HEK293 (cell line): ENCODE results near the gene TRPV6.

ENCODE experiments used
- CTCF ChIA-PET: fragments of 350-600 bp; formaldehyde crosslinking; extraction: SDS; loops from one replicate; lab custom pipeline; 2021; ENCODE audit warnings: antibody characterized with exemption; lab: Yijun Ruan, JAX
- POLR2A ChIA-PET: fragments of 300-600 bp; formaldehyde crosslinking; extraction: SDS; loops from one replicate; lab custom pipeline; 2020; ENCODE audit warnings: antibody characterized with exemption, inconsistent platforms; lab: Yijun Ruan, JAX
- H3K27ac ChIP-seq: fragments of 200-500 bp; sonication (Bioruptor generic); 2 replicates; pipeline ENCODE4 v1.5.1; 2014; ENCODE audit warnings: low read depth, low read length, control low read depth, inconsistent platforms; ENCODE audit errors: extremely low read depth
- H3K36me3 ChIP-seq, 2 experiments: fragments of 200-500 bp in 1 of 2; sonication (Bioruptor generic) in 1 of 2; 1 replicate in 1 of 2; 2 replicates in 1 of 2; pipeline ENCODE4 v1.5.1; 2014 to 2017; ENCODE audit warnings: inconsistent platforms in 2 of 2, low read length in 2 of 2; ENCODE audit not compliant: control insufficient read depth in 2 of 2, insufficient read depth in 1 of 2
- H3K4me1 ChIP-seq: fragments of 200-500 bp; sonication (Bioruptor generic); 2 replicates; pipeline ENCODE4 v1.5.1; 2014; ENCODE audit warnings: mild to moderate bottlenecking, low read length, inconsistent platforms; ENCODE audit not compliant: control insufficient read depth, insufficient read depth
- H3K4me3 ChIP-seq: 2 replicates; pipeline ENCODE4 v1.5.1; 2011; ENCODE audit warnings: low read depth, mild to moderate bottlenecking, control low read depth, low read length, moderate library complexity
- H3K9me3 ChIP-seq: fragments of 200-500 bp; sonication (Bioruptor generic); 2 replicates; pipeline ENCODE4 v1.5.1; 2014; ENCODE audit warnings: low read depth, low read length, inconsistent platforms; ENCODE audit not compliant: control insufficient read depth, insufficient read depth
- HOXA7 ChIP-seq: sonication (generic); formaldehyde crosslinking; IDR thresholded peaks from 2 replicates; pipeline ENCODE4 v1.8.1; 2022; ENCODE audit warnings: missing genetic modification reagents, borderline replicate concordance
- KLF1 ChIP-seq: fragments of 450-650 bp; formaldehyde crosslinking; IDR thresholded peaks from 2 replicates; pipeline ENCODE4 v1.5.1; 2016; ENCODE audit warnings: missing biosample characterization, missing genetic modification characterization
- OSR2 ChIP-seq: fragments of 450-650 bp; formaldehyde crosslinking; IDR thresholded peaks from 2 replicates; pipeline ENCODE4 v1.5.1; 2016; ENCODE audit warnings: missing biosample characterization, missing genetic modification characterization
- SCRT1 ChIP-seq: fragments of 450-650 bp; formaldehyde crosslinking; IDR thresholded peaks from 2 replicates; pipeline ENCODE4 v1.5.1; 2016; ENCODE audit warnings: missing biosample characterization, missing genetic modification characterization, borderline replicate concordance
- SETDB1 ChIP-seq: IDR thresholded peaks from one replicate; pipeline ENCODE4 v1.6.1; 2017; ENCODE audit warnings: mild to moderate bottlenecking, low read length, moderate library complexity, mixed read lengths; ENCODE audit not compliant: insufficient read length
- TRIM28 ChIP-seq: IDR thresholded peaks from 2 replicates; pipeline ENCODE4 v1.6.1; 2011; ENCODE audit warnings: low read length, control low read depth, borderline replicate concordance
- ZNF114 ChIP-seq: fragments of 450-650 bp; formaldehyde crosslinking; IDR thresholded peaks from 2 replicates; pipeline ENCODE4 v1.5.0; 2017; ENCODE audit warnings: missing biosample characterization, missing genetic modification characterization
- ZNF138 ChIP-seq: fragments of 450-650 bp; formaldehyde crosslinking; IDR thresholded peaks from 2 replicates; pipeline ENCODE4 v1.5.1; 2016; ENCODE audit warnings: missing biosample characterization, missing genetic modification characterization, borderline replicate concordance
- ZNF140 ChIP-seq: fragments of 450-650 bp; formaldehyde crosslinking; IDR thresholded peaks from 2 replicates; pipeline ENCODE4 v1.5.1; 2016; ENCODE audit warnings: missing biosample characterization, missing genetic modification characterization
- ZNF24 ChIP-seq: fragments of 450-650 bp; formaldehyde crosslinking; IDR thresholded peaks from 2 replicates; pipeline ENCODE4 v1.5.1; 2016; ENCODE audit warnings: missing biosample characterization, missing genetic modification characterization
- ZNF266 ChIP-seq: fragments of 450-650 bp; formaldehyde crosslinking; IDR thresholded peaks from 2 replicates; pipeline ENCODE4 v1.5.1; 2016; ENCODE audit warnings: missing biosample characterization, missing genetic modification characterization, low read depth
- ZNF335 ChIP-seq: fragments of 450-650 bp; formaldehyde crosslinking; conservative IDR thresholded peaks from 2 replicates; pipeline ENCODE4 v1.5.1; 2016; ENCODE audit warnings: missing biosample characterization, missing genetic modification characterization
- ZNF555 ChIP-seq: fragments of 450-650 bp; formaldehyde crosslinking; conservative IDR thresholded peaks from 2 replicates; pipeline ENCODE4 v1.5.1; 2017; ENCODE audit warnings: missing biosample characterization, mild to moderate bottlenecking, missing genetic modification characterization, inconsistent platforms
- ZNF561 ChIP-seq: fragments of 450-650 bp; IDR thresholded peaks from 2 replicates; pipeline ENCODE4 v1.5.1; 2018; ENCODE audit warnings: missing biosample characterization, missing genetic modification characterization, borderline replicate concordance
- ZNF596 ChIP-seq: fragments of 450-650 bp; IDR thresholded peaks from 2 replicates; pipeline ENCODE4 v1.5.0; 2018; ENCODE audit warnings: missing biosample characterization, mild to moderate bottlenecking, missing genetic modification characterization, moderate library complexity
- ZNF626 ChIP-seq: fragments of 450-650 bp; sonication (Bioruptor Pico); formaldehyde crosslinking; IDR thresholded peaks from 2 replicates; pipeline ENCODE4 v1.5.1; 2018; ENCODE audit warnings: missing biosample characterization, missing genetic modification characterization, inconsistent platforms
- ZSCAN23 ChIP-seq: fragments of 450-650 bp; formaldehyde crosslinking; IDR thresholded peaks from 2 replicates; pipeline ENCODE4 v1.5.1; 2016; ENCODE audit warnings: missing biosample characterization, missing genetic modification characterization
- TF ChIP-seq, protein P1 (sequence below): fragments of 450-650 bp; formaldehyde crosslinking; IDR thresholded peaks from 2 replicates; pipeline ENCODE4 v1.5.1; 2016; ENCODE audit warnings: missing biosample characterization, missing genetic modification characterization

Gene TRPV6

GRCh38 chr7:142906643-142907042 lies 21.1 kb upstream of the TRPV6 start:
- POLR2A ChIA-PET, result no interaction called here
- no peak for TF ChIP-seq ZNF114 (tag by site-specific recombination)
- no peak for TF ChIP-seq ZSCAN23 (tag by site-specific recombination)
- Histone ChIP-seq H3K27ac (no peak overlapping the region), H3K4me3 (no peak overlapping the region), H3K36me3 (no peaks in the 10 kb centered on the region), H3K4me1 (no peaks in the 10 kb centered on the region), H3K9me3 (no peaks in the 10 kb centered on the region)
- CTCF ChIA-PET, result no interaction called here

- 0 out of 2 replicates have a peak, but pooled peaks have one; percentile 30 for TF ChIP-seq ZNF626 (tag by site-specific recombination)
- no peak for TF ChIP-seq KLF1 (tag by site-specific recombination)
- TF ChIP-seq HOXA7 (CRISPR knock-in tag), result no peak
- TF ChIP-seq ZNF335 (tag by site-specific recombination), result no peak
- no peak for TF ChIP-seq ZNF266
- no peak for TF ChIP-seq ZNF596 (tag by site-specific recombination)
- TF ChIP-seq SETDB1, result peak; percentile 94
- peak; percentile 17; the same call in 1 of the 2 replicates for TF ChIP-seq TRIM28
- no peak for TF ChIP-seq SCRT1 (tag by site-specific recombination)
- no peak for TF ChIP-seq ZNF24
- no peak for TF ChIP-seq ZNF555 (tag by site-specific recombination)
- no peak for TF ChIP-seq ZNF561 (tag by site-specific recombination)
- TF ChIP-seq, protein P1, sequence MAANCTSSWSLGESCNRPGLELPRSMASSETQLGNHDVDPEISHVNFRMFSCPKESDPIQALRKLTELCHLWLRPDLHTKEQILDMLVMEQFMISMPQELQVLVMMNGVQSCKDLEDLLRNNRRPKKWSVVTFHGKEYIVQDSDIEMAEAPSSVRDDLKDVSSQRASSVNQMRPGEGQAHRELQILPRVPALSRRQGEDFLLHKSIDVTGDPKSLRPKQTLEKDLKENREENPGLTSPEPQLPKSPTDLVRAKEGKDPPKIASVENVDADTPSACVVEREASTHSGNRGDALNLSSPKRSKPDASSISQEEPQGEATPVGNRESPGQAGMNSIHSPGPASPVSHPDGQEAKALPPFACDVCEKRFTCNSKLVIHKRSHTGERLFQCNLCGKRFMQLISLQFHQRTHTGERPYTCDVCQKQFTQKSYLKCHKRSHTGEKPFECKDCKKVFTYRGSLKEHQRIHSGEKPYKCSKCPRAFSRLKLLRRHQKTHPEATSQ, result no peak
- TF ChIP-seq, all 188 proteins: peak for 3
- Histone ChIP-seq H3K36me3 (no peaks in the 10 kb centered on the region), H3K27ac (no peak overlapping the region), H3K4me3 (no peak overlapping the region), H3K4me1 (no peaks in the 10 kb centered on the region), H3K9me3 (no peaks in the 10 kb centered on the region)
- ChIA-PET CTCF (no interaction called here), POLR2A (no interaction called here)
These were observed 20.2 kb upstream of the TRPV6 start for GRCh38 chr7:142905759-142906158.

- POLR2A ChIA-PET, result no interaction called here
- H3K4me1 ChIP-seq, result no peaks in the 10 kb centered on the region
- no peaks in the 10 kb centered on the region for H3K9me3 ChIP-seq
- TF ChIP-seq SETDB1 (peak; percentile 95), ZNF140 (tag by site-specific recombination) (peak; percentile 8; the same call in 1 of the 2 replicates), ZNF138 (no peak), OSR2 (no peak)
- H3K27ac ChIP-seq, result no peak overlapping the region
- H3K36me3 ChIP-seq, result no peaks in the 10 kb centered on the region
- no peak overlapping the region for H3K4me3 ChIP-seq
- CTCF ChIA-PET, result interaction anchor here (0.6 to 0.8 kb wide), 3 partner anchors 16 to 98 kb away, joined by 3 read pairs; no protein-coding TSS in a partner anchor
These were observed 18.6 kb upstream of the TRPV6 start for GRCh38 chr7:142904128-142904527.
